Mammary epithelial cell (primary cell): ENCODE results near the gene BCL2L15.

Source experiments
- CTCF ChIP-seq, 2 donors: IDR thresholded peaks in 1 of 2; conservative IDR thresholded peaks in 1 of 2; 2 replicates each; pipeline ENCODE4 v1.5.1; 2011 to 2012; ENCODE audit warnings: inconsistent platforms in 2 of 2, low read length in 2 of 2, mild to moderate bottlenecking in 2 of 2, control low read depth in 1 of 2, low read depth in 1 of 2; ENCODE audit not compliant: insufficient read depth in 1 of 2; ENCODE audit errors: extremely low read depth in 1 of 2
- EZH2 ChIP-seq: IDR thresholded peaks from 2 replicates; pipeline ENCODE4 v1.6.1; 2012; ENCODE audit warnings: low read length, inconsistent platforms, borderline replicate concordance

GRCh38 chr1:113836534-113836933 is 50.8 kb downstream of the BCL2L15 start:
- TF ChIP-seq CTCF (conservative IDR thresholded peaks at IDR 0.05 in 1 of 2, IDR thresholded peaks at IDR 0.05 in 1 of 2; ENCODE audit: extremely low read depth in 1 of 2, insufficient read depth in 1 of 2, low read depth in 1 of 2, low read length in 2 of 2), result no peak
- no peak for TF ChIP-seq EZH2
